SK-N-MC (cell line): ENCODE results near the gene ADAMTSL3.
A peak's percentile ranks its signal among the peaks of the same experiment; 100 is the strongest.

ENCODE experiments used
- DNase-seq: peaks from one replicate; pipeline ENCODE4 v3.0.0-alpha.2; 2011; ENCODE audit warnings: low read depth, low spot score
- H3K27ac ChIP-seq: fragments of 200-600 bp; sonication (generic); 2 replicates; pipeline ENCODE4 v1.5.1; 2016; ENCODE audit warnings: mixed run types
- H3K36me3 ChIP-seq: fragments of 200-600 bp; sonication (generic); 2 replicates; pipeline ENCODE4 v1.6.1; 2017; ENCODE audit warnings: antibody characterized with exemption, low read length, mixed read lengths; ENCODE audit not compliant: insufficient read depth
- H3K4me3 ChIP-seq: fragments of 200-600 bp; sonication (generic); 2 replicates; pipeline ENCODE4 v1.5.1; 2016
- H3K9ac ChIP-seq: fragments of 200-600 bp; sonication (generic); 2 replicates; pipeline ENCODE4 v1.8.0; 2017; ENCODE audit warnings: mixed run types, mixed read lengths; ENCODE audit not compliant: insufficient read length
- H3K9me3 ChIP-seq: fragments of 200-600 bp; sonication (generic); 2 replicates; pipeline ENCODE4 v1.6.1; 2017; ENCODE audit warnings: low read depth, mild to moderate bottlenecking, antibody characterized with exemption, low read length, moderate library complexity, mixed read lengths
- EZH2 ChIP-seq: fragments of 200-600 bp; sonication (generic); IDR thresholded peaks from one replicate; pipeline ENCODE4 v1.6.1; 2017; ENCODE audit warnings: antibody characterized with exemption
- FOXP2 ChIP-seq: optimal IDR thresholded peaks from 2 replicates; pipeline ENCODE3; 2011; ENCODE audit warnings: mild to moderate bottlenecking, moderate library complexity; ENCODE audit not compliant: insufficient read depth; ENCODE audit errors: extremely low read length, control extremely low read depth
- POLR2AphosphoS5 ChIP-seq: IDR thresholded peaks from 2 replicates; pipeline ENCODE4 v1.6.1; 2012; ENCODE audit warnings: mild to moderate bottlenecking, low read depth, low read length, borderline replicate concordance

The ADAMTSL3 gene

GRCh38 chr15:83887404-83887803 lies 233.5 kb downstream of the ADAMTSL3 start:
- Histone ChIP-seq H3K4me3 (no peak overlapping the region), H3K27ac (no peak overlapping the region), H3K9me3 (no peaks in the 10 kb centered on the region), H3K36me3 (no peaks in the 10 kb centered on the region), H3K9ac (no peak overlapping the region)
- TF ChIP-seq POLR2AphosphoS5: no peak
- TF ChIP-seq EZH2: no peak
- no peak for TF ChIP-seq FOXP2
- no peak for DNase-seq

DNA sequence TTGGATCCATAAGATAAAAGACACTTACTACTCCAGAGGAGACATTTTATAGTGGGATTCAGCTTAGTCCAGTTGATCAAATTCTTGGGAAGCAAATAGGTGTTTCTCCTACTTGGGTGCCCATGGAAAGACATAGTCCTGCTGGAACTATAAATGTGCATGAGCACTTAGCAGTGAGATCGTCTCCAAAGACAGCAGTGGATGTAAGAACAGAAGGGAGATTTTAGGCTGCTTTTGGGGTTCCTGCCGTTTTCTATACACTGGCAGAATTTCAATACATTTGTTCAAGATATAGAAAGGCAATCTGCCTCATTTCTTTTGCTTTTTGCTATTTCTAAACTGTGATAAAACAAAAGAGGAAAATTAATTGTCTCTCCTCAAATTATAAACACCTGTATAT lies 234.0 kb downstream of the ADAMTSL3 start:
- DNase-seq: no peak
- Histone ChIP-seq H3K27ac (no peak overlapping the region), H3K9me3 (no peaks in the 10 kb centered on the region), H3K36me3 (no peaks in the 10 kb centered on the region), H3K9ac (no peak overlapping the region), H3K4me3 (no peak overlapping the region)
- no peak for TF ChIP-seq EZH2
- no peak for TF ChIP-seq POLR2AphosphoS5
- TF ChIP-seq FOXP2: no peak

DNA sequence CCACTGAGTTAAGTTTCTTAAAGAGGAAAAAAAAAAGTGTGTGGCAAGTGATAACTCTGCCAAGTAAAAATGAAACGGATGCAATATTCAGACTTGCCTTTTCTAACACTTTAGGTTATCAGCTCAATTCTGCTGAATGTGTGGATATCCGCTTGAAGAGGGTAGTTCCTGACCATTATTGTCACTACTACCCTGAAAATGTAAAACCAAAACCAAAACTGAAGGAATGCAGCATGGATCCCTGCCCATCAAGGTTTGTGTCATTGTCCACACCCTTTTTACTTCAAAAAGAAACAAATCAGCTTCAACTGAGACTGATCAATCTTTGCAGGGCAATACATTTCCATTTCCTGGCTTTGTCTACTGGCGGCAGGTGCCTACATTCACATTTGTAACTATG lies 236.1 kb downstream of the ADAMTSL3 start:
- Histone ChIP-seq H3K36me3 (no peaks in the 10 kb centered on the region), H3K27ac (no peak overlapping the region), H3K4me3 (peak overlapping the region; percentile 44), H3K9ac (no peak overlapping the region), H3K9me3 (no peaks in the 10 kb centered on the region)
- TF ChIP-seq EZH2 (no peak), POLR2AphosphoS5 (no peak), FOXP2 (no peak)
- no peak for DNase-seq

GRCh38 chr15:83890587-83890986 lies 236.7 kb downstream of the ADAMTSL3 start:
- H3K4me3 ChIP-seq: no peak overlapping the region; the same call in 1 of the 2 replicates
- H3K36me3 ChIP-seq: no peaks in the 10 kb centered on the region
- DNase-seq: peak; percentile 89
- no peak overlapping the region for H3K27ac ChIP-seq
- TF ChIP-seq FOXP2 (no peak), POLR2AphosphoS5 (peak; percentile 52; the same call in 1 of the 2 replicates)
- no peaks in the 10 kb centered on the region for H3K9me3 ChIP-seq
- H3K9ac ChIP-seq: no peak overlapping the region

DNA sequence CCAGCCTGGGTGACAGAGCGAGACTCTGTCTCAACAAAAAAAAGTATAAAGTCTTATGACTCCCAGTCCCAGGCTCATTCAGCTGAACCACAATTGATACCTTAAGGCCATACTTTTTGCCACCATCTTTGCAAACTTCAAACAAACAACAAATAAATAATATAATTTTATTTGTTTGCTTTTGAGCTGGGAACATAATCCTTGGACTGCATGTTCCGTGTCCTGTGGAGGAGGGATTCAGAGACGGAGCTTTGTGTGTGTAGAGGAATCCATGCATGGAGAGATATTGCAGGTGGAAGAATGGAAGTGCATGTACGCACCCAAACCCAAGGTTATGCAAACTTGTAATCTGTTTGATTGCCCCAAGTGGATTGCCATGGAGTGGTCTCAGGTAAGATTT lies 238.6 kb downstream of the ADAMTSL3 start:
- no peak for TF ChIP-seq EZH2
- TF ChIP-seq FOXP2: no peak
- TF ChIP-seq POLR2AphosphoS5: no peak
- H3K9ac ChIP-seq: no peak overlapping the region
- no peaks in the 10 kb centered on the region for H3K9me3 ChIP-seq
- no peak for DNase-seq
- no peaks in the 10 kb centered on the region for H3K36me3 ChIP-seq
- no peak overlapping the region for H3K4me3 ChIP-seq
- no peak overlapping the region for H3K27ac ChIP-seq

- no peak overlapping the region for H3K9ac ChIP-seq
- H3K4me3 ChIP-seq: no peak overlapping the region
- no peak for TF ChIP-seq POLR2AphosphoS5
- TF ChIP-seq FOXP2: no peak
- no peak for TF ChIP-seq EZH2
- no peak overlapping the region for H3K27ac ChIP-seq
- no peaks in the 10 kb centered on the region for H3K9me3 ChIP-seq
- no peaks in the 10 kb centered on the region for H3K36me3 ChIP-seq
- DNase-seq: no peak
These were observed 239.4 kb downstream of the ADAMTSL3 start for GRCh38 chr15:83893308-83893707.

GRCh38 chr15:83897037-83897436 lies 243.1 kb downstream of the ADAMTSL3 start:
- Histone ChIP-seq H3K27ac (no peak overlapping the region), H3K9me3 (no peaks in the 10 kb centered on the region), H3K4me3 (no peak overlapping the region), H3K9ac (no peak overlapping the region), H3K36me3 (no peaks in the 10 kb centered on the region)
- no peak for DNase-seq
- no peak for TF ChIP-seq FOXP2
- no peak for TF ChIP-seq POLR2AphosphoS5
- no peak for TF ChIP-seq EZH2

DNA sequence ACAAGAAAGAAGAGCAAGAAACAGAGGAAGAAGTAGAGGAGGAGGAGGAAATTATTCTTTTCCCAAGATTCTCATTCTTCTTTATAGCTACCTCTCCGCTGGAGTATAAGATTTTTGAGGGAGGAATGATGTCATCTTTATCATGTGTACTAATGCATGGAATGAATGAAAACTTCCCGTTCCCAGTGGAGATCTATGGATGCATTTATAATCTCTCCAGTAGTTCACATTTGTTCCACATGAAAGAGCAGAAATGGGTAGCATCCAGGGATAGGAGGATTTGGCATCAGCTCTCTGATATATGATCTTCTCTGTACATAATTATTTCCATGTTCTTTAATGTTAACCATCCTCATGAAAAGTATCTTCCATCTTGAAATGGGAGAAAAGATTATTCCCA lies 244.4 kb downstream of the ADAMTSL3 start:
- Histone ChIP-seq H3K27ac (no peak overlapping the region), H3K4me3 (no peak overlapping the region), H3K9me3 (no peaks in the 10 kb centered on the region), H3K36me3 (no peaks in the 10 kb centered on the region), H3K9ac (no peak overlapping the region)
- DNase-seq: no peak
- TF ChIP-seq EZH2: no peak
- TF ChIP-seq FOXP2: no peak
- TF ChIP-seq POLR2AphosphoS5: no peak

DNA sequence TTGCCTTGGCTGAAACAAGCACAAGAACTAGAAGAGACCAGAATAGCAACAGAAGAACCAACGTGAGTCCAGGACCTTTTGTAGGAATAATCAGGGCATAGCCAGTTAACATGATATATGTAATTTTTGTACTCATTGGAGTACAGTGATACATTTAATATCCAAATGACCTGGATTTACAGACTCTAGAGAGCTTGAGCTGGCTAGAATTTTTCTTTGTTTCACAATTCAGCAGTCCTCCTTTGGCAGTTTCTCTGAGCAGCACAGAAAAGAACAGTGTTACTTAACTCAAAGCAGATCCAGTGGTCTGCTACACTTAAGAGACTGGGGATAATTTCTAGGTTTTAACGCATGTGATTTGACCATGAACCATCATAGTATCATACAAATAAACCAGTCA lies 245.7 kb downstream of the ADAMTSL3 start:
- H3K36me3 ChIP-seq: no peaks in the 10 kb centered on the region
- no peak overlapping the region for H3K27ac ChIP-seq
- no peak overlapping the region for H3K9ac ChIP-seq
- TF ChIP-seq EZH2 (no peak), POLR2AphosphoS5 (no peak), FOXP2 (no peak)
- H3K4me3 ChIP-seq: no peak overlapping the region
- no peaks in the 10 kb centered on the region for H3K9me3 ChIP-seq
- no peak for DNase-seq

DNA sequence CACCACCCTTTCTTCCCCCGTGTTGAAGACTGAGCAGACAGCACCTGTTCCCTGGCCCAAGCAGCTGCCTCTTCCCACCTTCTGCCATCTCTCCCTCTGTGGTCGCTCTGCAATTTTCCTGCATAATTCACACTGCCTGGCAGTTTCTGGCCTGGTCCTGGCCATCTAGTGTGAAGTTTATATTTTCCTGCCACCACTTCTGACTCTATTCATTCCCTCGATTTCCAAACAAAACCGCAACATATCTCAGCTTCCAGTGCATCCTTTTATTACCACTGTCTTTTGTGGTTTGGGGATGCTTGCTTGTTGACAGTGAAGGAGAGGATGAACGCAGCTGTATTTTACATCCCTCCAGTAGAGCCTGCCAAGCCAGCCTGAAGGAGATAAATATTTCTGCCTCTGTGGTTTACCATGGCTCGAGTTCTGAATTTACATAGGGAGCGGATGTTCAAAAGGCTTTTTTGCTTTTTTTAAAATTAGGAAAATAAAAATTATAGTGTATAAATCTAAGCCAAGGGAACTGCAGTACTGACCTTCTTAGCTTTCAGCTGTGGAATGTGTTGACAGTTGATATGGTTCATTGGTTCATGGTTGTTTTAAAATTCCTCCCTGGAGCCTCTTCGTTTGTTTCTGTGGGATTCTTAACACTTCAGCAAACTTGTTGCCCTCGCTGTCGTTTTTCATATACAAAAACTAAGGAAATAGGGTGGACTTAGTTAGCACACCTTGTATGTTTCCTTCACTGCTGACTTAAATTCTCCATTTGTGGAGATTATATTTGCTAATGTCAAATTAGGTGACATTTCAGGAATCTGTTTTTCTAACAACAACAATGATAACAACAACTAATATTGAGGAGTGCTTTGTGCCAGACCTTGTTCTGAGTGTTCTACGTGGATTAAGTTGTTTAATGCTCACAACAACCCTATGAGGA lies 250.5 kb downstream of the ADAMTSL3 start:
- H3K4me3 ChIP-seq: peak overlapping the region; percentile 21
- TF ChIP-seq POLR2AphosphoS5 (peak; percentile 16; the same call in 1 of the 2 replicates), EZH2 (no peak), FOXP2 (no peak)
- no peaks in the 10 kb centered on the region for H3K9me3 ChIP-seq
- peak overlapping the region; percentile 78 for H3K27ac ChIP-seq
- H3K36me3 ChIP-seq: no peaks in the 10 kb centered on the region
- DNase-seq: peak; percentile 86
- H3K9ac ChIP-seq: no peak overlapping the region
